WTC11 (cell line): Measurements from ENCODE around the gene PDE1A. TPM values are rescaled to one million over a fixed set of nuclear protein-coding genes. Genes with fewer than 3 reads are reported as not detected.

ENCODE experiments used
- ATAC-seq: fragments of 200-7000 bp; cut with Tn5 transposase; 2 replicates; pipeline ENCODE4 v1.10.0; 2021; ENCODE audit warnings: mild to moderate bottlenecking, moderate library complexity
- CTCF ChIA-PET: fragments of 300-600 bp; sonication (Branson Sonifier 250); formaldehyde crosslinking; loops from one replicate; lab custom pipeline; 2021; ENCODE audit warnings: antibody characterized with exemption; lab: Charles Lee
- POLR2A ChIA-PET: fragments of 350-600 bp; sonication (Branson Sonifier 250); formaldehyde crosslinking; loops from one replicate; lab custom pipeline; 2021; ENCODE audit warnings: antibody characterized with exemption; lab: Charles Lee
- DNase-seq: peaks from one replicate; pipeline ENCODE4 v3.0.0; 2021; ENCODE audit warnings: low spot score
- H3K27ac Mint-ChIP-seq: 2 replicates; pipeline ENCODE4 v1.8.0; 2021; ENCODE audit warnings: mixed read lengths
- H3K27me3 Mint-ChIP-seq: 2 replicates; pipeline ENCODE4 v1.8.0; 2021; ENCODE audit warnings: low read depth, mild to moderate bottlenecking, moderate library complexity, mixed read lengths
- H3K36me3 Mint-ChIP-seq: 2 replicates; pipeline ENCODE4 v1.8.0; 2021; ENCODE audit warnings: mixed read lengths
- H3K4me1 Mint-ChIP-seq: 2 replicates; pipeline ENCODE4 v1.8.0; 2022; ENCODE audit warnings: mixed read lengths
- H3K4me3 Mint-ChIP-seq: 2 replicates; pipeline ENCODE4 v1.8.0; 2021; ENCODE audit warnings: mild to moderate bottlenecking, moderate library complexity, mixed read lengths
- H3K9me3 Mint-ChIP-seq: 2 replicates; pipeline ENCODE4 v1.8.0; 2021; ENCODE audit warnings: mixed read lengths
- ATF1 ChIP-seq: sonication (generic); formaldehyde crosslinking; IDR thresholded peaks from 2 replicates; pipeline ENCODE4 v1.8.1; 2023; ENCODE audit warnings: mild to moderate bottlenecking, moderate library complexity, missing genetic modification reagents
- ETV6 ChIP-seq: sonication (generic); formaldehyde crosslinking; IDR thresholded peaks from 2 replicates; pipeline ENCODE4 v1.8.1; 2022; ENCODE audit warnings: mild to moderate bottlenecking, missing genetic modification reagents
- FOXK1 ChIP-seq: sonication (generic); formaldehyde crosslinking; IDR thresholded peaks from 2 replicates; pipeline ENCODE4 v1.8.0; 2022; ENCODE audit warnings: mild to moderate bottlenecking, moderate library complexity, missing genetic modification reagents
- JUN ChIP-seq: sonication (generic); formaldehyde crosslinking; IDR thresholded peaks from 2 replicates; pipeline ENCODE4 v1.8.0; 2023; ENCODE audit warnings: mild to moderate bottlenecking, missing genetic modification reagents
- KAT7 ChIP-seq: sonication (generic); formaldehyde crosslinking; IDR thresholded peaks from 2 replicates; pipeline ENCODE4 v1.8.1; 2023; ENCODE audit warnings: missing genetic modification reagents, mild to moderate bottlenecking, borderline replicate concordance
- MYBL2 ChIP-seq: sonication (generic); formaldehyde crosslinking; IDR thresholded peaks from 2 replicates; pipeline ENCODE4 v1.8.1; 2023; ENCODE audit warnings: mild to moderate bottlenecking, moderate library complexity, missing genetic modification reagents
- NFE2L1 ChIP-seq: sonication (generic); formaldehyde crosslinking; IDR thresholded peaks from 2 replicates; pipeline ENCODE4 v1.8.1; 2023; ENCODE audit warnings: missing genetic modification reagents
- NR2C2 ChIP-seq: sonication (generic); formaldehyde crosslinking; IDR thresholded peaks from 2 replicates; pipeline ENCODE4 v1.8.0; 2022; ENCODE audit warnings: mild to moderate bottlenecking, missing genetic modification reagents
- SOX15 ChIP-seq: fragments of 250-450 bp; sonication (Bioruptor Pico); IDR thresholded peaks from 2 replicates; pipeline ENCODE4 v1.9.0; 2021; ENCODE audit warnings: mild to moderate bottlenecking
- SP1 ChIP-seq: sonication (generic); formaldehyde crosslinking; conservative IDR thresholded peaks from 2 replicates; pipeline ENCODE4 v1.8.1; 2022; ENCODE audit warnings: missing genetic modification reagents
- TP53 ChIP-seq: sonication (generic); formaldehyde crosslinking; IDR thresholded peaks from 2 replicates; pipeline ENCODE4 v1.8.1; 2023; ENCODE audit warnings: mild to moderate bottlenecking, missing genetic modification reagents
- ZNF138 ChIP-seq: sonication (generic); formaldehyde crosslinking; conservative IDR thresholded peaks from 2 replicates; pipeline ENCODE4 v1.8.1; 2022; ENCODE audit warnings: mild to moderate bottlenecking, moderate library complexity, missing genetic modification reagents
- ZNF219 ChIP-seq: sonication (generic); formaldehyde crosslinking; IDR thresholded peaks from 2 replicates; pipeline ENCODE4 v1.8.0; 2023; ENCODE audit warnings: missing genetic modification reagents, mild to moderate bottlenecking, borderline replicate concordance
- ZNF263 ChIP-seq: sonication (generic); formaldehyde crosslinking; IDR thresholded peaks from 2 replicates; pipeline ENCODE4 v1.8.1; 2022; ENCODE audit warnings: low read depth, mild to moderate bottlenecking, moderate library complexity, missing genetic modification reagents
- ZNF671 ChIP-seq: fragments of 250-450 bp; sonication (Bioruptor Pico); IDR thresholded peaks from 2 replicates; pipeline ENCODE4 v1.8.0; 2021; ENCODE audit warnings: mild to moderate bottlenecking
- total RNA-seq: library from RNA; stranded (reverse); gene quantifications from 3 replicates; pipeline ENCODE4 v1.2.3, GENCODE V29; 2021
- TF ChIP-seq, protein P1 (sequence below): sonication (generic); formaldehyde crosslinking; IDR thresholded peaks from 2 replicates; pipeline ENCODE4 v1.8.0; 2022; ENCODE audit warnings: mild to moderate bottlenecking, missing genetic modification reagents
- TF ChIP-seq, protein P2 (sequence below): sonication (generic); formaldehyde crosslinking; IDR thresholded peaks from 2 replicates; pipeline ENCODE4 v1.8.0; 2022; ENCODE audit warnings: missing genetic modification reagents
- TF ChIP-seq, protein P3 (sequence below): fragments of 250-450 bp; sonication (Bioruptor Pico); IDR thresholded peaks from 2 replicates; pipeline ENCODE4 v1.8.0; 2021; ENCODE audit warnings: mild to moderate bottlenecking
- TF ChIP-seq, protein P4 (sequence below): sonication (generic); formaldehyde crosslinking; IDR thresholded peaks from 2 replicates; pipeline ENCODE4 v1.8.1; 2023; ENCODE audit warnings: mild to moderate bottlenecking, missing genetic modification reagents
- TF ChIP-seq, protein P5 (sequence below): sonication (generic); formaldehyde crosslinking; IDR thresholded peaks from 2 replicates; pipeline ENCODE4 v1.8.0; 2023; ENCODE audit warnings: mild to moderate bottlenecking, missing genetic modification reagents
- TF ChIP-seq, protein P6 (sequence below): sonication (generic); formaldehyde crosslinking; IDR thresholded peaks from 2 replicates; pipeline ENCODE4 v1.8.0; 2022; ENCODE audit warnings: mild to moderate bottlenecking, missing genetic modification reagents
- TF ChIP-seq, protein P7 (sequence below): fragments of 200-600 bp; IDR thresholded peaks from 2 replicates; pipeline ENCODE4 v1.8.0; 2022; ENCODE audit warnings: antibody characterized with exemption

The PDE1A gene
- total RNA-seq, 1 experiment from 2014 or later, result not detected

DNA sequence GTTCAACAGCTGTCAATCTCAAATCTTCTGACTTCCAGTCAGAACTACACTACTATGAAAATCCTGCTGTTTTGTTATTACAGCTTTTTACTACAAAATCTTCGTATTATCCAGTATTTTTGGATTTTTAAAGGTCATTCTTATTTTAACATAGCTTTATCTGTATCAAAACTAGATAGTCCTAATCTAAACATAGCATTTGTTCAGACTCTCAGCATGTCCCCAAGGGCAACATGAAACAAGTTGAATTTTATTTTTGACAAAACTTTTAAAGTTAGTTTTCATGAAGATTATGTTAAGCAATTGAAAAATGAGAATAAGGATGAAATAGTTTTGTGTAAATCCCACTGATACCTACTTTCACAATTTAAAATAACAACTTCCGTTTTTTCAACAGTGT lies 48.1 kb downstream of the PDE1A start:
- CTCF ChIA-PET, result no interaction called here
- Mint-ChIP-seq H3K9me3 (peaks cover 36% of the 10 kb centered on the region), H3K4me1 (no peaks in the 10 kb centered on the region), H3K36me3 (peaks cover 27% of the 10 kb centered on the region), H3K27ac (no peak overlapping the region)
- POLR2A ChIA-PET, result no interaction called here
- ATAC-seq, result no peak
- TF ChIP-seq, protein P1, sequence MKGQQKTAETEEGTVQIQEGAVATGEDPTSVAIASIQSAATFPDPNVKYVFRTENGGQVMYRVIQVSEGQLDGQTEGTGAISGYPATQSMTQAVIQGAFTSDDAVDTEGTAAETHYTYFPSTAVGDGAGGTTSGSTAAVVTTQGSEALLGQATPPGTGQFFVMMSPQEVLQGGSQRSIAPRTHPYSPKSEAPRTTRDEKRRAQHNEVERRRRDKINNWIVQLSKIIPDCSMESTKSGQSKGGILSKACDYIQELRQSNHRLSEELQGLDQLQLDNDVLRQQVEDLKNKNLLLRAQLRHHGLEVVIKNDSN (CRISPR knock-in tag), result no peak
- no peak for TF ChIP-seq ZNF138 (CRISPR knock-in tag)
- no peak for TF ChIP-seq NR2C2 (CRISPR knock-in tag)
- TF ChIP-seq JUN (CRISPR knock-in tag), result no peak
- no peak for TF ChIP-seq FOXK1
- TF ChIP-seq, protein P2, sequence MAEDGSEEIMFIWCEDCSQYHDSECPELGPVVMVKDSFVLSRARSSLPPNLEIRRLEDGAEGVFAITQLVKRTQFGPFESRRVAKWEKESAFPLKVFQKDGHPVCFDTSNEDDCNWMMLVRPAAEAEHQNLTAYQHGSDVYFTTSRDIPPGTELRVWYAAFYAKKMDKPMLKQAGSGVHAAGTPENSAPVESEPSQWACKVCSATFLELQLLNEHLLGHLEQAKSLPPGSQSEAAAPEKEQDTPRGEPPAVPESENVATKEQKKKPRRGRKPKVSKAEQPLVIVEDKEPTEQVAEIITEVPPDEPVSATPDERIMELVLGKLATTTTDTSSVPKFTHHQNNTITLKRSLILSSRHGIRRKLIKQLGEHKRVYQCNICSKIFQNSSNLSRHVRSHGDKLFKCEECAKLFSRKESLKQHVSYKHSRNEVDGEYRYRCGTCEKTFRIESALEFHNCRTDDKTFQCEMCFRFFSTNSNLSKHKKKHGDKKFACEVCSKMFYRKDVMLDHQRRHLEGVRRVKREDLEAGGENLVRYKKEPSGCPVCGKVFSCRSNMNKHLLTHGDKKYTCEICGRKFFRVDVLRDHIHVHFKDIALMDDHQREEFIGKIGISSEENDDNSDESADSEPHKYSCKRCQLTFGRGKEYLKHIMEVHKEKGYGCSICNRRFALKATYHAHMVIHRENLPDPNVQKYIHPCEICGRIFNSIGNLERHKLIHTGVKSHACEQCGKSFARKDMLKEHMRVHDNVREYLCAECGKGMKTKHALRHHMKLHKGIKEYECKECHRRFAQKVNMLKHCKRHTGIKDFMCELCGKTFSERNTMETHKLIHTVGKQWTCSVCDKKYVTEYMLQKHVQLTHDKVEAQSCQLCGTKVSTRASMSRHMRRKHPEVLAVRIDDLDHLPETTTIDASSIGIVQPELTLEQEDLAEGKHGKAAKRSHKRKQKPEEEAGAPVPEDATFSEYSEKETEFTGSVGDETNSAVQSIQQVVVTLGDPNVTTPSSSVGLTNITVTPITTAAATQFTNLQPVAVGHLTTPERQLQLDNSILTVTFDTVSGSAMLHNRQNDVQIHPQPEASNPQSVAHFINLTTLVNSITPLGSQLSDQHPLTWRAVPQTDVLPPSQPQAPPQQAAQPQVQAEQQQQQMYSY (CRISPR knock-in tag), result no peak
- TF ChIP-seq ZNF263 (CRISPR knock-in tag), result no peak
- no peak for TF ChIP-seq MYBL2 (CRISPR knock-in tag)
- TF ChIP-seq, protein P3, sequence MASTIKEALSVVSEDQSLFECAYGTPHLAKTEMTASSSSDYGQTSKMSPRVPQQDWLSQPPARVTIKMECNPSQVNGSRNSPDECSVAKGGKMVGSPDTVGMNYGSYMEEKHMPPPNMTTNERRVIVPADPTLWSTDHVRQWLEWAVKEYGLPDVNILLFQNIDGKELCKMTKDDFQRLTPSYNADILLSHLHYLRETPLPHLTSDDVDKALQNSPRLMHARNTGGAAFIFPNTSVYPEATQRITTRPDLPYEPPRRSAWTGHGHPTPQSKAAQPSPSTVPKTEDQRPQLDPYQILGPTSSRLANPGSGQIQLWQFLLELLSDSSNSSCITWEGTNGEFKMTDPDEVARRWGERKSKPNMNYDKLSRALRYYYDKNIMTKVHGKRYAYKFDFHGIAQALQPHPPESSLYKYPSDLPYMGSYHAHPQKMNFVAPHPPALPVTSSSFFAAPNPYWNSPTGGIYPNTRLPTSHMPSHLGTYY (CRISPR knock-in tag), result no peak
- no peak for TF ChIP-seq ETV6
- TF ChIP-seq, protein P4, sequence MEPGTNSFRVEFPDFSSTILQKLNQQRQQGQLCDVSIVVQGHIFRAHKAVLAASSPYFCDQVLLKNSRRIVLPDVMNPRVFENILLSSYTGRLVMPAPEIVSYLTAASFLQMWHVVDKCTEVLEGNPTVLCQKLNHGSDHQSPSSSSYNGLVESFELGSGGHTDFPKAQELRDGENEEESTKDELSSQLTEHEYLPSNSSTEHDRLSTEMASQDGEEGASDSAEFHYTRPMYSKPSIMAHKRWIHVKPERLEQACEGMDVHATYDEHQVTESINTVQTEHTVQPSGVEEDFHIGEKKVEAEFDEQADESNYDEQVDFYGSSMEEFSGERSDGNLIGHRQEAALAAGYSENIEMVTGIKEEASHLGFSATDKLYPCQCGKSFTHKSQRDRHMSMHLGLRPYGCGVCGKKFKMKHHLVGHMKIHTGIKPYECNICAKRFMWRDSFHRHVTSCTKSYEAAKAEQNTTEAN (CRISPR knock-in tag), result no peak
- TF ChIP-seq, all 79 proteins: peak for 0
- Mint-ChIP-seq H3K27me3 (no peaks in the 10 kb centered on the region), H3K4me3 (no peak overlapping the region)
- no peak for DNase-seq

DNA sequence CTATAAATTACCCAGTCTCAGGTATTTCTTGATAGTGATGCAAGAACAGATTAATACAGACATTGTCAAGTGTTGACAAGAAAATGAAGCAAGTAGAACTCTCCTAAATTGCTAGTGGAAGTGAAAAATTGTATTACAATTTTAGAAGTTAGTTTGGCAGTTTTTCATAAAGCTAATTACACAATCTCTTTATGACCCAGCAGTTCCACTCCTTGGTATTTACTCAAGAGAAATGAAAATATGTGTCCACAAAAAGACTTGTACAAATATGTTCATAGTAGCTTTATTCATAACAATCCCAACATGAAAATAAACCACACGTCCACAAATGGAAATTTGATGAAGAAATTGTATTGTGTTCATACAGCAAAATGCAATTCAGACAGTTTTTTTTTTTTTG lies 49.4 kb downstream of the PDE1A start:
- TF ChIP-seq, protein P5, sequence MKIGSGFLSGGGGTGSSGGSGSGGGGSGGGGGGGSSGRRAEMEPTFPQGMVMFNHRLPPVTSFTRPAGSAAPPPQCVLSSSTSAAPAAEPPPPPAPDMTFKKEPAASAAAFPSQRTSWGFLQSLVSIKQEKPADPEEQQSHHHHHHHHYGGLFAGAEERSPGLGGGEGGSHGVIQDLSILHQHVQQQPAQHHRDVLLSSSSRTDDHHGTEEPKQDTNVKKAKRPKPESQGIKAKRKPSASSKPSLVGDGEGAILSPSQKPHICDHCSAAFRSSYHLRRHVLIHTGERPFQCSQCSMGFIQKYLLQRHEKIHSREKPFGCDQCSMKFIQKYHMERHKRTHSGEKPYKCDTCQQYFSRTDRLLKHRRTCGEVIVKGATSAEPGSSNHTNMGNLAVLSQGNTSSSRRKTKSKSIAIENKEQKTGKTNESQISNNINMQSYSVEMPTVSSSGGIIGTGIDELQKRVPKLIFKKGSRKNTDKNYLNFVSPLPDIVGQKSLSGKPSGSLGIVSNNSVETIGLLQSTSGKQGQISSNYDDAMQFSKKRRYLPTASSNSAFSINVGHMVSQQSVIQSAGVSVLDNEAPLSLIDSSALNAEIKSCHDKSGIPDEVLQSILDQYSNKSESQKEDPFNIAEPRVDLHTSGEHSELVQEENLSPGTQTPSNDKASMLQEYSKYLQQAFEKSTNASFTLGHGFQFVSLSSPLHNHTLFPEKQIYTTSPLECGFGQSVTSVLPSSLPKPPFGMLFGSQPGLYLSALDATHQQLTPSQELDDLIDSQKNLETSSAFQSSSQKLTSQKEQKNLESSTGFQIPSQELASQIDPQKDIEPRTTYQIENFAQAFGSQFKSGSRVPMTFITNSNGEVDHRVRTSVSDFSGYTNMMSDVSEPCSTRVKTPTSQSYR (CRISPR knock-in tag), result no peak

DNA sequence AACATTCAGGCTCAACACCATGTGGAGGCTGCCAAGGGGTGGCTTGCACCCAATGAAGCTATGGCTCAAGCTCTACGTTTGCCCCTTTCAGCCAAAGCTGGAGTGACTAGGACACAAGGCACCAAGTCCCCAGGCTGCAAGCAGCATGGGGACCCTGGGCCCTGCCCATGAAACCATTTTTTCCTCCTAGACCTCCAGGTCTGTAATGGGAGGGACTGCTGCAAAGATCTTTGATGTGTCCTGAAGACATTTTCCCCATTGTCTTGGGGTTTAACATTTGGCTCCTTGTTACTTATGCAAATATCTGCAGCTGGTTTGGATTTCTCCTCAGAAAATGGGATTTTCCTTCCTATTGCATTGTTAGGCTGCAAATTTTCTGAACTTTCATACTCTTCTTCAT lies 51.0 kb downstream of the PDE1A start:
- POLR2A ChIA-PET, result no interaction called here
- H3K27me3 Mint-ChIP-seq, result no peaks in the 10 kb centered on the region
- H3K9me3 Mint-ChIP-seq, result peaks cover 40% of the 10 kb centered on the region
- no peaks in the 10 kb centered on the region for H3K4me1 Mint-ChIP-seq
- CTCF ChIA-PET, result no interaction called here
- peaks cover 30% of the 10 kb centered on the region for H3K36me3 Mint-ChIP-seq
- no peak overlapping the region for H3K4me3 Mint-ChIP-seq
- no peak for DNase-seq
- ATAC-seq, result no peak
- no peak overlapping the region for H3K27ac Mint-ChIP-seq
- TF ChIP-seq SOX15 (CRISPR knock-in tag) (no peak), SP1 (no peak), NFE2L1 (CRISPR knock-in tag) (no peak), ATF1 (CRISPR knock-in tag) (no peak), TP53 (CRISPR knock-in tag) (no peak), ZNF671 (no peak), ZNF263 (CRISPR knock-in tag) (no peak), ZNF219 (CRISPR knock-in tag) (no peak), KAT7 (CRISPR knock-in tag) (no peak)
- TF ChIP-seq, protein P6, sequence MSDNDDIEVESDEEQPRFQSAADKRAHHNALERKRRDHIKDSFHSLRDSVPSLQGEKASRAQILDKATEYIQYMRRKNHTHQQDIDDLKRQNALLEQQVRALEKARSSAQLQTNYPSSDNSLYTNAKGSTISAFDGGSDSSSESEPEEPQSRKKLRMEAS, result no peak
- TF ChIP-seq, protein P7, sequence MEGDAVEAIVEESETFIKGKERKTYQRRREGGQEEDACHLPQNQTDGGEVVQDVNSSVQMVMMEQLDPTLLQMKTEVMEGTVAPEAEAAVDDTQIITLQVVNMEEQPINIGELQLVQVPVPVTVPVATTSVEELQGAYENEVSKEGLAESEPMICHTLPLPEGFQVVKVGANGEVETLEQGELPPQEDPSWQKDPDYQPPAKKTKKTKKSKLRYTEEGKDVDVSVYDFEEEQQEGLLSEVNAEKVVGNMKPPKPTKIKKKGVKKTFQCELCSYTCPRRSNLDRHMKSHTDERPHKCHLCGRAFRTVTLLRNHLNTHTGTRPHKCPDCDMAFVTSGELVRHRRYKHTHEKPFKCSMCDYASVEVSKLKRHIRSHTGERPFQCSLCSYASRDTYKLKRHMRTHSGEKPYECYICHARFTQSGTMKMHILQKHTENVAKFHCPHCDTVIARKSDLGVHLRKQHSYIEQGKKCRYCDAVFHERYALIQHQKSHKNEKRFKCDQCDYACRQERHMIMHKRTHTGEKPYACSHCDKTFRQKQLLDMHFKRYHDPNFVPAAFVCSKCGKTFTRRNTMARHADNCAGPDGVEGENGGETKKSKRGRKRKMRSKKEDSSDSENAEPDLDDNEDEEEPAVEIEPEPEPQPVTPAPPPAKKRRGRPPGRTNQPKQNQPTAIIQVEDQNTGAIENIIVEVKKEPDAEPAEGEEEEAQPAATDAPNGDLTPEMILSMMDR, result no peak

More for the DNA sequence above, 49.4 kb downstream of the PDE1A start:
- ChIA-PET CTCF (no interaction called here), POLR2A (no interaction called here)
- peaks cover 30% of the 10 kb centered on the region for H3K36me3 Mint-ChIP-seq
- H3K27me3 Mint-ChIP-seq, result no peaks in the 10 kb centered on the region
- H3K4me1 Mint-ChIP-seq, result no peaks in the 10 kb centered on the region
- H3K27ac Mint-ChIP-seq, result no peak overlapping the region
- H3K9me3 Mint-ChIP-seq, result peaks cover 40% of the 10 kb centered on the region
- no peak overlapping the region for H3K4me3 Mint-ChIP-seq
- ATAC-seq, result no peak
- DNase-seq, result no peak
